Ishikawa (cell line): ENCODE results near the gene ZNF181.

Experiments used
- CEBPB ChIP-seq: IDR thresholded peaks from 2 replicates; pipeline ENCODE4 v1.6.1; 2012
- CREB1 ChIP-seq: IDR thresholded peaks from 2 replicates; pipeline ENCODE4 v1.6.1; 2012; ENCODE audit warnings: low read depth
- EGR1 ChIP-seq: IDR thresholded peaks from 2 replicates; pipeline ENCODE4 v1.6.1; 2012
- EP300 ChIP-seq: IDR thresholded peaks from 2 replicates; pipeline ENCODE4 v1.6.1; 2012; ENCODE audit warnings: borderline replicate concordance
- FOXM1 ChIP-seq: IDR thresholded peaks from 2 replicates; pipeline ENCODE4 v1.6.1; 2012; ENCODE audit warnings: low read depth, borderline replicate concordance
- MAX ChIP-seq: IDR thresholded peaks from 2 replicates; pipeline ENCODE4 v1.6.1; 2012
- NFIC ChIP-seq: IDR thresholded peaks from 2 replicates; pipeline ENCODE4 v1.6.1; 2012
- RAD21 ChIP-seq: IDR thresholded peaks from 2 replicates; pipeline ENCODE4 v1.6.1; 2012; ENCODE audit warnings: low read depth
- REST ChIP-seq: IDR thresholded peaks from 2 replicates; pipeline ENCODE4 v1.6.1; 2012; ENCODE audit warnings: low read depth, mild to moderate bottlenecking
- TAF1 ChIP-seq: IDR thresholded peaks from 2 replicates; pipeline ENCODE4 v1.6.1; 2012; ENCODE audit warnings: low read depth, mild to moderate bottlenecking
- TCF12 ChIP-seq: IDR thresholded peaks from 2 replicates; pipeline ENCODE4 v1.6.1; 2012; ENCODE audit warnings: low read depth
- TEAD4 ChIP-seq: IDR thresholded peaks from 2 replicates; pipeline ENCODE4 v1.6.1; 2012
- USF1 ChIP-seq: IDR thresholded peaks from 2 replicates; pipeline ENCODE4 v1.6.1; 2012
- YY1 ChIP-seq: IDR thresholded peaks from 2 replicates; pipeline ENCODE4 v1.6.1; 2012; ENCODE audit warnings: low read depth
- ZBTB7A ChIP-seq: IDR thresholded peaks from 2 replicates; pipeline ENCODE4 v1.6.1; 2012; ENCODE audit warnings: low read depth

Gene ZNF181

GRCh38 chr19:34794066-34794960, 60.3 kb downstream of the ZNF181 start:
- no peak for TF ChIP-seq USF1
- TF ChIP-seq CEBPB, result no peak
- TF ChIP-seq TEAD4, result no peak
- TF ChIP-seq TAF1, result no peak
- no peak for TF ChIP-seq CREB1
- TF ChIP-seq RAD21, result no peak
- no peak for TF ChIP-seq REST
- TF ChIP-seq ZBTB7A, result no peak
- no peak for TF ChIP-seq TCF12
- no peak for TF ChIP-seq FOXM1
- TF ChIP-seq EGR1, result no peak
- TF ChIP-seq YY1, result no peak
- no peak for TF ChIP-seq EP300
- TF ChIP-seq NFIC, result no peak
- no peak for TF ChIP-seq MAX
